Ammon's horn (tissue), 1 donor: ENCODE data around the gene PIK3CB.
"Not testable (repeated sequence)": the region's sequence is repeated elsewhere in the genome, so short reads cannot be mapped to it uniquely, and the experiment has no call there.

ENCODE experiments used
- DNase-seq: peaks from one replicate; pipeline ENCODE4 v3.0.0-alpha.2; 2016; ENCODE audit warnings: low spot score

PIK3CB gene

GRCh38 chr3:138806376-138807080 is 28.2 kb downstream of the PIK3CB start:
- no peak for DNase-seq

GRCh38 chr3:138803006-138803653 is 31.6 kb downstream of the PIK3CB start:
- DNase-seq, result no peak

DNA sequence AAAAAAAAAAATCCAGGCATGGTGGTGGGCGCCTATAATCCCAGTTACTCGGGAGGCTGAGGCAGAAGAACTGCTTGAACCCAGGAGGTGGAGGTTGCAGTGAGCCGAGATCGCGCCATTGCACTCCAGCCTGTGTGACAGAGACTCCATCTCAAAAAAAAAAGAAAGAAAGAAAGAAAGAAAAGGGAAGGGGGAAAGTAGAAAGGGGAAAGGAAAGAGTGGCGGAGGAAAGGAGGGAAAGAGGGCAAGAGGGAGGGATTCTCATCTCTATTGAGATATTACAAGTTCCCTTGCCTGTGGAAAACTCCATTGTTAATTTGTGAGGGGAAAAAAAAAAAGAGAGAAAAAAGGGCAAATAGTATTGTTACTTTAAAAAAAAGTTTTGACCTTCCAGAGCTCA is 32.5 kb downstream of the PIK3CB start:
- DNase-seq, result not testable (repeated sequence)

DNA sequence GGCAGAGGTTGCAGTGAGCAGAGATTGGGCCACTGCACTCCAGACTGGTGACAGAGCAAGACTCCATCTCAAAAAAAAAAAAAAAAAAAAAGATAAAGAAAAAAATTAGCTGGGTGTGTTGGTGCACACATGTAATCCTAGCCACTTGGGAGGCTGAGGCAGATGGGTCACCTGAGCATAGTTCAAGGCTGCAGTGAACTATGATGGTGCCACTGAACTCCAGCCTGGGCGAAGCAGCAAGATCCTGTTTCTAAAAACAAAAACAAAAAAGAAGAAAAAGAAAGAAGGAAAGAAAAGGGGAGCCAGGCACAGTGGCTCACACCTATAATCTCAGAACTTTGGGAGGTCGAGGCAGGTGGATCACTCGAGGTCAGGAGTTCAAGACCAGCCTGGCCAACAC is 32.9 kb downstream of the PIK3CB start:
- DNase-seq, result no peak

DNA sequence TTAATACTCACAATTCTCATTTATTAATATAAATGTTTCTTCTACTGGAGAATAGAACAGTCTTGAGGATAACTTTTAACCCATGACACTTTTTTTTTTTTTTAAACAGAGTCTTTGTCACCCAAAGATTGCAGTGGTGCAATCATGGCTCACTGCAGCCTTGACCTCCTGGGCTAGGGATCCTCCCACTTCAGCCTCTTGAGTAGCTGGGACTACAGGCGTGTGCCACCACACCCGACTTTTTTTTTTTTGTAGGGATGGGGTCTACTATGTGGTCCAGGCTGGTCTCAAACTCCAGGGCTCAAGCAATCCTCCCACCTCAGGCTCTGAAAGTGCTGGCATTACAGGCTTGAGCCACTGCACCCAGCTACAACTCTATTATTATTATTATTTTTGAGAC is 34.5 kb downstream of the PIK3CB start:
- no peak for DNase-seq

DNA sequence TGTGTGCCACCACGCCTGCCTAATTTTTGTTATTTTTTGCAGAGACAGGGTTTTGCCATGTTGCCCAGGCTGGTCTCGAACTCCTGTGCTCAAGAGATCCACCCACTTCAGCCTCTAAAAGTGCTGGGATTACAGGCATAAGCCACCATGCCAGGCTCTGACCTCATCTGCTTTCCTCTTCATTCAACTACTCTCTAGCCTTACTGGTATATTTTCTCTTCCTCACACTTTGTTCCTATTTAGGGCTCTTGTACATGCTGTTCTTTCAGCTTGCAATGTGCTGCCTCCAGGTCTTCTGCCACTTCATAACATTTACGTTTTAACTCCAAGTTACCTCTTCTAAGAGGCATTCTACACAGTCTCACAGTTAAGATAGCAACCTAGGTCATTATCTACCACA is 34.9 kb downstream of the PIK3CB start:
- DNase-seq, result peak; percentile 31

DNA sequence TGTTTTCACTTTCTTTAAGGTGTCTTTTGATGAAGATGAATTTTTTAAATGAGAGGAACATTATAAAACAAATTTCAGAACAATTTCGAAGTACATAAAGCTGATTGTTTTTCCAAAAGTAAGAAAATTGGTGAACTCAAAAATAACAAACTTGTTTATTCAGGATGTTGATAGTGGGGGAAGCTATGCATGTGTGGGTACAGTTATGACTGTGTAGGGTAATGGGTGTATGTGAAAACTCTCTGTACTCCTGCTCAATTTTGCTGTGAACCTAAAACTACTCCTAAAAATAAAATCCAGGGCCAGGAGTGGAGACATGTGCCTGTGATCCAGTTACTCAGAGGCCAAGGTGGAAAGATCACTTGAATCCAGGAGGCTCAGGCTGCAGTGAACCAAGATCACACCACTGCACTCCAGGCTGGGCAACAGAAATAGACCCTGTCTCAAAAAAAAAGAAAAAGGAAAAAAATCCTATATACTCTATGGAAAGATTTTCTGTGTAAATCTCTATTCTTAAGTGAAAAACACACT is 37.2 kb downstream of the PIK3CB start:
- DNase-seq, result no peak

GRCh38 chr3:138796761-138797160 is 38.0 kb downstream of the PIK3CB start:
- DNase-seq, result no peak

DNA sequence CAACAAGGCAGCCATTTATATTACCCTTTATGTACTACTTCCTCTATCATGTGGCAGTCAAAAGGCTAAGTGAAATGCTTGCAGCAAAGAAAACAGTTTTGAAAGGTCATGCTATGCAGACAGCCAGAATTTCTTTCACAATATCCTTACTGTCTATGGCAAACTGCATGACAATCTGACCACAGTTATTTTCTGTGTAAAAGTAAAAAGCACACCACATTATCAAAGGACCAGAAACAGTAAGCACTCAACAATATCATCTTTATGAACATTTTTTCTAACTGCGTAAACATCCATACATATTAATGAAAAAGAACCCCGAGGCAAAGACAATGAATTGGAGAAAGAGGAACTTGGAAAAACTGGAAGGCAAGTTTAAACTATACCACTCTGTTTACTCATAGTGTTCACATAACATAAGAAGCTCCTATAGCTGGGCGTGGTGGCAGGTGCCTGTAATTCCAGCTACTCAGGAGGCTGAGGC is 47.9 kb downstream of the PIK3CB start:
- peak; percentile 22 for DNase-seq

GRCh38 chr3:138785951-138786350 is 48.8 kb downstream of the PIK3CB start:
- no peak for DNase-seq

DNA sequence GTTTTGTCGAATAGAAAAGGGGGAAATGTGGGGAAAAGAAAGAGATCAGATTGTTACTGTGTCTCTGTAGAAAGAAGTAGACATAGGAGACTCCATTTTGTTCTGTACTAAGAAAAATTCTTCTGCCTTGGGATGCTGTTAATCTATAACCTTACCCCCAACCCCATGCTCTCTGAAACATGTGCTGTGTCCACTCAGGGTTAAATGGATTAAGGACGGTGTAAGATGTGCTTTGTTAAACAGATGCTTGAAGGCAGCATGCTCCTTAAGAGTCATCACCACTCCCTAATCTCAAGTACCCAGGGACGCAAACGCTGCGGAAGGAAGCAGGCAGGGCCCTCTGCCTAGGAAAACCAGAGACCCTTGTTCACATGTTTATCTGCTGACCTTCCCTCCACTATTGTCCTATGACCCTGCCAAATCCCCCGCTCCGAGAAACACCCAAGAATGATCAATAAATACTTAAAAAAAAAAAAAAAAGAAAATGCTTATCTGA is 49.3 kb downstream of the PIK3CB start:
- not testable (repeated sequence) for DNase-seq

- DNase-seq, result no peak
Observed at GRCh38 chr3:138782755-138783154, 52.0 kb downstream of the PIK3CB start.

DNA sequence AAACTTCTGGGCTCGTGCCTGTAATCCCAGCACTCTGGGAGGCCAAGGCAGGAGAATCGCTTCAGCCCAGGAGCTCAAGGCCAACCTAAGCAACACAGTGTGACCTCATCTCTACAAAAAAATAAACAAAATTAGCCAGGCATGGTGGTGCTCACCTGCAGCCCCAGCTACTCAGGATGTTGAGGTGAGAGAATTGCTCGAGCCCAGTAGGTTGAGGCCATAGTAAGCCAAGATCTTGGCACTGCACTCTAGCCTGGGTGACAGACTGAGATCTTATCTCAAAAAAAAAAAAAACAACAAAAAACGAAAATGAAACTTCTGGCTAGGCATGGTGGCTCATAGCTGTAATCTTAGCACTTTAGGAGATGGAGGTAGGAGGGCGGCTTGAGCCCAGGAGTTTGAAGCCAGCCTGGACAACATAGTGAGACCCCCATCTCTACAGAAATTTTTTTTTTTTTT is 53.7 kb downstream of the PIK3CB start:
- DNase-seq, result no peak

DNA sequence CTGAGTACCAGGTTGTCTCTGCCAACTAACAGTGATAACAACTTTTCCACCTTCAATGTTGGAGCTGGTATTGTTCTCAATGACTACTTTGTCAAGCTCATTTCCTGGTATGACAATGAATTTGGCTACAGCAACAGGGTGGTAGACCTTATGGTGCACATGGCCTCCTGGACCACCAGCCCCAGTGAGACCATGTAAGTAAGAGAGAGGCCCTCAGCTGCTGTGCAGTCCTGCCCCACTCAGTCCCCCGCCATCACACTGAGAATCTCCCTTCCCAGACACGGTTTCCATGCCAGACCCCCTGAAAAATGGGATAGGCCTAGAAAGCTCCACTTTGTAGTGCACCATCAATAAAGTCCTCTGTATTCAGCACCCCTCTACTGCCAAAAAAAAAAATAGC is 56.1 kb downstream of the PIK3CB start:
- no peak for DNase-seq

GRCh38 chr3:138776961-138777360 is 57.8 kb downstream of the PIK3CB start:
- no peak for DNase-seq

DNA sequence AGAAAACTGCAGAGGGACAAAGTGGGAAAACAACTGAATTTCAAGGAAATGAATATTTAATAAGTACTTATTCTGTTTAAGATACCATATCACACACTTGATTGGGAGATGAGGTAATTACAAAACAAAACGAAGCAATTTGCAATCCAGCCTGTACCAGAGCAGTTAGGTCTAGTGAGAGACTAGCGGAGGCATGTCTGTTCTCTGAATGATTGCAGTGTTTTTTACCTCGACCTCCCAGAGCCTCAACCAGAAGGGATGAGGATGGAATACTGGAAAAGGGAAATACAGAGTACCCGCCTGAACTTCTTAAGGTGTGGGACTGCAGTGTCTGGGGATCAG is 59.5 kb downstream of the PIK3CB start:
- no peak for DNase-seq

DNA sequence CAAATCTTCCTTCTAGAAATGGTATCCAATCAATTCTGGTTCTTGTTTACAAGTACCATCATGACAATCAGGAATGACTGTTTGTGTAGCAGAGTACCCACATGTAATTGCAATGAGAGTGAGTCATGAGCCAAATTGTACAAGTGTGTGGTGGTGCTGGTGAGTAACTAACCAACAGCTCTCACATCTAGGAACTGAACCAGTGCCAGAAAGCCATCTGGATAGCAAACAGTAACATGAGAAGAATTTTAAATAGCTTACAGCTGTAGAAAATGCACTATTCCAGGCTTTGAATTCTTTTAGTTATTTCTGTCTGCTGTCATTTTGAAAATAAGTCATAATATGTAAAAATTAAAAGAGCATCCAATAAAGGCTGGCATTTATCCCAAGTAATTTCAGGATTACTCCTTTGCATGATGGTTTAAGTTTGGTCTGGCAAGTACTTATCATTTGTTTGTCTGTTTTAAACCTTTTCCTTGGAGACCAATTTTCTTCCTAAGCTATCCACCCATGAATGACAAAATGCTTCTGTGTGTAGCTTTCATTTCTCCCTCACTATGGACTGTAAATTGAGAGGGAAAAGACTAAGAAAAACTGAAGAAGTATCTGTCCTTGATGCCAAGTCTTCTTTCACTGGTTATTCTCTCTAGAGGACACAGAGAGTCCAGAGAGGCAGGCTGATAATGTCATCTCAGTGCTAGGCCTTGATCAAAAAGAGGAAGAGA is 60.0 kb downstream of the PIK3CB start:
- DNase-seq, result peak; percentile 96

- DNase-seq, result no peak
Observed at GRCh38 chr3:138771585-138771984, 63.1 kb downstream of the PIK3CB start.

DNA sequence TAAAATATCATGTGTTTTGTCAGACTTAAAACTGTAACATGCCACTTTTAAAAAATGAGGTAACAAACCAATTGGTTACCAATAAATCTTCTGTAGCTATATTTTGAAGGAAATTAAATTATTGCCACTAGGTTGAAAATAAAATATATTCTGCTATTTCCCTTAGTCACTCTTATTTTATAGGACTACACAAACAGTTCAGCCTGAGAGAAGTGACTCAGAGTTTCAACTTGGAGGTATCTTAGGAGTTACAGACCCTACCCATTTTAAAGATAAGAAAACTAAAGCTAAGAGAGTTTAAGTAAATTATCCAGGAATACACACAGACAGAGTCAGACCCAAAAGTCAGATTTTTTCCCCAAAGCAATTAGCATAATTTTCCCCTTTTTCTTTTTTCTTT is 65.1 kb downstream of the PIK3CB start:
- DNase-seq, result no peak

DNA sequence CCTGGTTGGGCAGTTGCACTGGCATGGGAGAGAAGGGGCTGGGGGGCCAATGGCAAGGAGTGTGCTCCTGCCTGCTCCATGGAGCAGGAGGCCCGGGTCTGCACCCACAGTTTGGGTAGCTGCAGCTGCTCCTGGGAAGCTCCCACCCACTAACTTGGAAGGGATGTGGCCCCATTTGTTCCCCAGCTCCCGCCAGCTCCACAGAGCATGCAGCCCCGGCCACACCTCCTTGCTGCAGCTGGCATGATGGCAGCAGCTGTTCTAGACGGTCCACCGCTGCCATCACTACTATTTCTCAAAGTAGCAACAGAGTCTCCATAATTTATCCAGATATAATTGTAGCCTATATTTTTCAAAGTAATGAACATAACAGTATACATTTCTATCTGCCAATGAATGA is 65.8 kb downstream of the PIK3CB start:
- no peak for DNase-seq

DNA sequence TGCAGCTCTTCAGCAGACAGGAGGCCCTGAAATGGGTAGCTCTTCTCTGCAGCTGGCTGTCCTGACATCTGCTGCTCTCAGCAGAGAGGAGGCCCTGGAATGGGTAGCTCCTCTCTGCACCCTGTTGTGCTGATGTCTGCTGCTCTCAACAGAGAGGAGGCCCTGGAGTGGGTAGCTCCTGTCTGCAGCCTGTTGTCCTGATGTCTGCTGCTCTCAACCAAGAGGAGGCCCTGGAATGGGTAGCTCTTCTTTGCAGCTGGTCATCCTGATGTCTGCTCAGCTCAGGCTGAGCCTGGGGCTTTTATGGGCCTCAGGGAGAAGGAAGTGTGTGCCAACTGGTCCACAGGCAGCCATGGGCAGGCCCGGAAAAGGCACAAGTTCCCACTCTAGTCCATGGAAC is 66.6 kb downstream of the PIK3CB start:
- no peak for DNase-seq

GRCh38 chr3:138767498-138768104 is 67.1 kb downstream of the PIK3CB start:
- no peak for DNase-seq
